HG03457 (cell line): ENCODE results near the gene CEACAM3.

Source experiments
- ATAC-seq: cut with Tn5 transposase; IDR thresholded peaks from one replicate; pipeline ENCODE4 v1.9.1; 2021; ENCODE audit warnings: moderate number of reproducible peaks; ENCODE audit not compliant: unreplicated experiment

CEACAM3 gene

DNA sequence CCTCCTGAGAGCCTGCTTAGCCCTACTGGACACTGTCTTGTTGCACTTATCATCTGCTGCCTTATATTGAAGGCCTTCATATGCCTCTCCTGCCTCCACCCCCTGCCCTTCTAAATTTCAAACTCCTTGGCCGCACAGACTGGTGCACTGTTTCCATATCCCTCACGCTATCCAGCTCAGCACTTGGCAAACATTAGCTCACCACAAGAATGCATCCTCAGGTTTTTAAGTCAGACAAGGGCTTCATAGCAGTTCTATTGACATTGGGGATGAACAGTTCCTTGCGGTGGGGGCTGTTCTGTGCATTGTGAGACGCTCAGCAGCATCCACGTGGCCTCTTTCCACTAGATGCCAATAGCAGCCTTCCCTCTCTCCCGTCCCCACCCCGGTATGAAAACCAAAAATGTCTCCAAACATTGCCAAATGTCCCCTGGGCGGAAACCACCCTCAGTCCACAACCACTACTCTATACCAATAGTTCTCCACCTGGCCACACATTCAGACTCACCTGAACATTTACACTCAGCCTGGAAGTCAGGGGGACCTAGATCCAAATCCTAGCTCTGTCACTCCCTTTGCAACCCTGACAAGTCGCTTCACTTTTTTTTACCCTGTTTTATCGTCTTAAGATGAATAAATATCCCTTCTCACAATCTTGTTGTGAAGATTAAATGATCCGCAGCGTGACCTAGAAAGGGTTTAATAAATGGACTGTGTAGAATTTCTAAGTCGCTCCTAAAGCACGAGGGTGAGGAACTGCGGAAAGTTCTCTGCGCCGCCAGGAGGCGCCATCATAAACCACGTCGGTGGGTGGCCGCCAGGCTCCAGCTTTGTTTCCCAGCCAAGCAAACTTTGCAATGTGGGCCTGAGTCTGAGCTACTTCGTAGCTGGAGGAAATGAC lies 3.6 kb upstream of the CEACAM3 start:
- ATAC-seq: no peak

DNA sequence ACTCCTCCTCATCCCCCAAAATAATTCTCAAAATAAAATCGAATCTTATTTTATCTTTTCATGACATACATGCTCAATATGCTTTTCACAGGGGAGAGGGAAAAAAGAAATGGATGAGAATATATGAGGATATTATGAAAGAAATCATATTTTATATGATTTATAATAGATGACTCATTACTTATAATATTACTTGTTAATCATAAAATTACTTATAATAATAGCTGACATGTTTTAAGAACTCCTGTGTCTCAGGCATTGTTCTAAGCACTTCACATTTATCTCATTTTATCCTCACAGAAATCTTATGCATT lies 3.0 kb upstream of the CEACAM3 start:
- ATAC-seq: no peak

DNA sequence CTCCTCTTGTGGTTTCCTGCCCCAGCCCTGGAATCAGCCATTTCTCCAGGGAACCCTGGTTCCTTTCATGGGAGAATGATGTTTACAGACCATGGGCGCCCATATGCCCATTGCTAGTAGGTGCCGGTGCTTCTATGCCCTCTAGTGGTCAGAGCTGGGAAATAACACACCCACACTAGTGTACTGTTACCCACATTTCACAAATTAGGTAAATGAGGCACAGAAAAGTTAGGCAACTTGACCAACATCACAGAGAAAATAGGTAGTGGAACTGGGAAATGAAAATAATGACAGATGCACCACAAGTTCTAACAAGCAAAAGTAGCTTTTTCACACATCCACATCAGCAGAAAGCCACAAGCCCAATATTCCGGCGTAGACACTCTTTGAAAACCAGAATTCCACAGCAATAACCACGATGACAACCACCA lies 1.3 kb upstream of the CEACAM3 start:
- ATAC-seq: no peak

DNA sequence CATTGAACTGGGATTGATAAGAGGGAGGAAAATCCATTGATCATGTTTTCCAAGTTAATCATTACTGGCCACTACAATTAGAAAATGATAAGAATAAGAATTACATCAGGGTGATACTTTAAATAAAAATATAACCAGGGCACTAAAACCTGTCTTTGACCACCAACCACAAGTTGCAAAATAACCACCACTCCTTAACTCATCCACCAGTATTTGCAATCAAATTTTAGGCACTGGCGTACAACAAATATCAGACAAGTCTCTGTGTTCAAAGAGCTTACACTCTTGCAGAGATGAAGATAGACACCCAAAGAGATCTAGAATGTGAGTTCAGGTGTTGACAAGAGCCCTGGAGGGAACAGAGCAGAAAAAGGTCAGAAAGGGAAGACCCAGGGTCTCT lies 514 bp downstream of the CEACAM3 start:
- no peak for ATAC-seq

DNA sequence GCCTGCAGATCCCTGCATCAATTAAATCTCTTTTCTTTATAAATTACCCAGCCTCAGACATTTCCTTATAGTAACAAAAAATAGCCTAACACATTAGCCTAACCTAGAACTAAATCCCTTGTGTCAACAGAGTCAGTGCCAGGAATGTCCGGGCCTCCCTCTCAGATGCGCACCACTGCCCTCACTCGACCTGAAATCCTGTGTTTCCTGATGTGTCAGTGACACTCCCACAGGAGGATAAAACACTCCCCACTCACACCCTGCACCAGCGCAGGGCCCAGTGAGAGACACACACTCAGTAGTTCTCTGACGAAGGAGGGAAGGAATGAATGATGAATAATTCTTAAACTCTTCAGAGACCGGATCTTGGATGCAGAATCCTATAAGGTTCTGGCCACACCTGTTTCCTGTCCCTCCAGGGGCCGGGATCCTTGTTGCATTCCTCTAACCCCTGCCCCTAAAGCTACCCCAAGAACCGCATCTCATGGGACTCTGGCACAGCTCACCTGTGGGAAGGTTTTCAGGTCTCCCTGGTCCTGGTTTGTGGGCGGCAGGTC lies 3.1 kb downstream of the CEACAM3 start:
- no peak for ATAC-seq

DNA sequence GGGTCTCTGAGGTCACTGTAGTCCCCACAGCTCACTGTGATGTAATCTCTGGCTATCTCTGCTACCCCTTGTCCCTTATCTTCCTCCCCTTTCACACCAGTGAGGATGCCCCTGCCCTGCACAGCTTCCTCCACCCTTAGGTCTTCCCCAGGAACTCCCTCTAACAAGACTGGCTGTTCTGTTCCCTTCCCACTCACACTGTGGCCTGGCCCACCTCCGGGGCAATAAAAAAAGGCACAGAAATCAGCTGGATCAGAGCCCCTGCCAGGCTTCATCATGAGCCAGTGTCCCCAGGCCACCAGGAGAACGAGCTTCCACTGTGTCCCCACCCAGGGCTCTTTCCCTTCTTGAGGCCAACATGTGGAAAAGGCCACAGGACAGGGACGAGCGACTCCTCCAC lies 4.6 kb downstream of the CEACAM3 start:
- ATAC-seq: no peak

DNA sequence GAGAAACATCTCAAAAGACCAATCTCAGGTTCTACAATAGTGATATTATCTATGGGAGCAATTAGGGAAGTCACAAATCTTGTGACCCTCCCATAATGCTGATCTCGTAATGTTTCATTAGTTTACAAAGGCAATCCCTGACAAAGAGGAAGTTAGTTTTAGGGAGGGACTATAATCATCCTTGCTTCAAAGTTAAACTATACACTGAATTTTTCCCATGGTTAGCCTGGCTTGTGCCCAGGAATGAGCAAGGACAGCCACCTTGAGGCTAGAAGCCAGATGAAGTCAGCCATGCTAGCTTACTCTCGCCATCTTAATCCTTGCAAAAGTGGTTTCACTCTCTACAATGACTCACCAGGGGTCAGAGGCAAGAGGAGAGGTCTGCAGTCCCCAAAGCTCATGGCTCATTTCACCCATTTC lies 5.4 kb downstream of the CEACAM3 start:
- no peak for ATAC-seq

DNA sequence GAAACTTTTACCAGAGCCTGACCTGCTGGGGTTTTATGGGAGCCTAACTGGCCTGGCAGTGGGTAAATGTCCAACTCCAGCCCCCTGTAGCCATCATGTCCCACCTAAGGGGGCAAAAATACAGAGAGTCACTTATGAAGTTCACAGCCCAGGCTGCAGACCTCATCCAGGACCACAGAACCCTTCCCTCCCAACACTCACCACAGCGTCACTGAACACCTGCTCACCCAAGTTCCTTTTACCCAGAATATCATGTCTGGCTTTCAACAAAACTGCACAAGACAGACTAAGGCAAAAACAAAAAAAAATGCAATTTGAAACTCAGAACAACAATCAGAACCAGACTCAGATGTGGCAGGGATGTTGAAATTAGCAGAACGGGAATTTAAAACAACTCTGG lies 6.4 kb downstream of the CEACAM3 start:
- no peak for ATAC-seq

DNA sequence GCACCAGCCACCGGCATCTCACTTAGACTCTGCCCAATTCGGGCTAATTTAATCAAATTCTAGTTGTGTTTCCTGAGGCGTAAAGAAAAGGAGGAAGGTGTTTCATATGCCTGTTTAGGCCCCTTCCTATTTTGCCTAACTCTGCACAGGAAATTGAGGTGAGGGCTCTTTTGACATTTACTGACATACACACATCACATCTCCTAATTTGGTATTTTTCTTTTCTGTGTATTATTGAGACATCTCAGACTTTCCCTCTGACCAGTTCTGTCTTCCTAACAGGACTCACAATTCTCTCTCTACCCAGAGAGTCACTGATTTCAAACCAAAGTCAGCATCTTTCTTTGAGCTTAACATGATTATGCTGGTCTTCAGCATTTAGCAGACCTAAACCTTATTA lies 7.9 kb downstream of the CEACAM3 start:
- ATAC-seq: no peak

DNA sequence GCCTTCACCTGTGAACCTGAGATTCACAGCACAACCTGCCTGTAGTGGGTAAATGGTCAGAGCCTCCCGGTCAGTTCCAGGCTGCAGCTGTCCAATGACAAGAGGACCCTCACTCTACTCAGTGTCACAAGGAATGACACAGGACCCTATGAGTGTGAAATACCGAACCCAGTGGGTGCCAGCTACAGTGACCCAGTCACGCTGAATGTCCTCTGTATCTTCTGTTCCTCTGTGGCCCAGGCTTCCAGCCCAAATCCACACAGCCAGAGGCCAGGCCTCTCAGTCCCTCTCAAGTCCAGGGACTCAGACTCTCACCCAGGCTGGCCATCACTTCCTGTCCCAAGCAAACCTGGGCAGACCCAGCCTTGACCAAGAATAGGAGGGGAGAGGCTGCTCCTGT lies 10.8 kb downstream of the CEACAM3 start:
- no peak for ATAC-seq

DNA sequence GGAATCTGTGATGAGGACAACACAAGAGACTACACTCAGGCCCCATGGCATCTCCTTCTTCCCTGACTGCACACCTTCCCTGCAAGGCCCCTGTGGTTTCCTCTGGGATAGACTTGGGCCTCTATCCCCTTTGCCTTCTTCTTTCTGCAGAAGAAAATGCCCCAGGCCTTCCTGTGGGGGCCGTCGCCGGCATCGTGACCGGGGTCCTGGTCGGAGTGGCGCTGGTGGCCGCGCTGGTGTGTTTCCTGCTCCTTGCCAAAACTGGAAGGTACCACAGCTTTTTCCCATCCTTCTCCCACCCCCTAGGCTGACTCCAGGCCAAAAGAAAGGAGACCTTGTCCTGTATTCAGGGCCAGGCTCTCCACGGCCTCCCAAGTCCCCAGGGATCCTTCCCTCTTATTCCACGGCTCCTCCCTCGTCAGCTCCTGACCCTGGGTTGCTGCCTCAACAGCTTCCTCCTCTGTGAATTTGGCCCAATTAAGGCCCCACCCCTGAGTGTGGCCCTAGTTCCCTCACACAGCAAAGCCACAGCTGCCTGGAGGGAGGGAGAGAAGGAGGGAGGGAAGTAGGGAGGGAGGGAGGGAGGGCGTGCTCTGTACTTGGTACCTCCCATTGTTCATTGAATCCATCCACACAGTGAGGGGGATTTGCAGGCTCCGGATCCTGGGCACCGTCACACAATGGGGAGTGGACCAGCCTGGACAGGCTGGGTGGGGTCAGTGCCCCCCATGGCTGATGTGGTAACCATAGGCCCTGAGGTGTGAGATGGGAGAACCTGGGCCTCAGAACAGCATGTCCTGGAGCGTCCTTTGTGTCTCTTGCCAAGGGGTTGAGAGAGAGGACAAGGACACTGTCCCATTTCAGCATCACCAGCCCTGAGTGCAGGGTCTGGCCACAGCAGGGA lies 12.5 kb downstream of the CEACAM3 start:
- no peak for ATAC-seq

DNA sequence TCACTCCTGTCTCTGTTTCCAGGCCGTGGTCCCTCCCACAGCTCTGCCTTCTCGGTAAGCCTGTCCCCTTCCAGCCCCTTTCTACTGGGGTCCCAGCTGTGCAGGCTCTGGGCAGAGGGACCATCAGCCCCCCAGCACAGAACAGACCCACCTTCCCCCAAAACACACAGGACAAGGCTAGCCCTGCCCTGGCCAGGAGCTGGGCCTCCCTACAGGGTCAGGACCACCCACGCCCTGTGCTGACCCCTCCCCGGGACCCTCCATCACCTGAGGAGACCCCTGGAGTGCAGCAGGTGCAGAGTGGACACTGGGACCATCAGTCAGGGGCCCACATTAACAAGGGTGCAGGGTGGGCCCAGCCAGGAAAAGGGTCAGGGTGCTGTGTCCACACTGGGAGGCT lies 13.9 kb downstream of the CEACAM3 start:
- no peak for ATAC-seq

DNA sequence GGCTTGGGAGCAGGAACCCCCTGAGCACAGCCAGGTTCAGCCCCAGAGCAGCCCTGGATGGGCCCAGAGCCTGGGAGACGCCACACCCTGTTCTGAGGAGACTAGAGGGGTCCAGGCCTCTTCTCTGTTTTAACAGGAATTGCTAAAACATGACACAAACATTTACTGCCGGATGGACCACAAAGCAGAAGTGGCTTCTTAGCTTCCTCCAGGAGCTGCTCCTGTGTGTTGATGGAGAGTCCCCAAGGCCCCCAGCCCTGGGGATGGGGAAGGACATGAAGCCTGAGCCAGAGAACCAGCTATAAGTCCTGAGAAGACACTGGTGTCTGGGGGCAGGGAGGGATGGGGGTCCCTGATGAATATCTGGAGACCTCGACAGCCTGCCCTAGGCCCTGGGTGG lies 14.6 kb downstream of the CEACAM3 start:
- ATAC-seq: no peak

DNA sequence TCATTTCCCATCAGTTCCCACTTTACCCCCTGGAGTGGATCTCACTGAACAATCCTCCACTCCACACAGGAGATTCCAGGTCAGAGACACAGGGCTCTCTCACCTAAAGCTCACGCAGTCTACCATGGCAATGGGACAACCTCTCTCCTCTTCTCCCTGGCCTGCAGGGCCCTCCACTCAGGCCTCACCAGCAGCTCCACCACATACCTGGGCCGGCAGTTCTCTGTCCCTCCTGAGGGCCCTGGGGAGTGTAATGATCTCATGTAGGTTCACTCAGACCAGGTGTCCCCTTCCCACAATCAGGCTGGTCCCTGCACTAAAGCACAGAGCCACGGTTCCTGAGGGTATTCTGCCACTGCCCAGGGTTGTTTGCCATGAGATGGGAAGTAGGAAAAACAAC lies 15.6 kb downstream of the CEACAM3 start:
- ATAC-seq: no peak

DNA sequence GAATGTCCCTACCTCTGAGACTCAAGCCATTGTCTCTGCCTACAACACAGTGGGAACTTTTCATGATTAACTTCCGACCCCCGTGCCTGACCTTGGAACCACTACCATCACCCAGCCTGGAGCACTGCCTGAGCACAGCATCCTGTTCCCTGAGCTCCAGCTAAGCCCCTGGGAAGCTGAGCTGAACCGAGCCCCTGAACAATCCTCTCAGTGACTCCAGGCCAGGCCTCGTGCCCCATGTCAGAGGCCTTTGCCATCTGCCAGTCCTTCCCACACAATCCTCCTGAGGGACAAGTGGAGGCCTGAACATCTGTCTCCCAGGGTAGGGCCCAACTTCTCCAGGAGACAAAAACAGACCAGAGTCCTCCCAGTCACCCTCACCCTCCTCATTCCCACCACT lies 17.5 kb downstream of the CEACAM3 start:
- no peak for ATAC-seq

DNA sequence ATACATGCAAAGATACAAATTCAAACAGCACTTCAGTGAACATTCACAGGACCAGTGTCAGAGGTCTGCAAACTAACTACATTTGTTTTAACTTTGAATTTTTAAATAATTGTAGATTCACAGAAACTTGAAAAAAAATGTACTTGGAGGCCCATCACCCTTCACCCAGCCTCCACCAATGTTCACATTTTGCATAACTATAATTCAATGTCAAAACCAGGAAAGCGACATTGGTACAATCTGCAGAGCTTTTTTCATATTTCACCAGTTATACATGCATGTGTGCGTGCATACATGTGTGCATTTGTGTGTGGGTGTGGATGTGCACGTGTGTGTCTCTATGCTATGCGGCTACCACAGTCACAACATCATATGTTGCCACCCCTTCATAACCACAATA lies 18.9 kb downstream of the CEACAM3 start:
- ATAC-seq: no peak

DNA sequence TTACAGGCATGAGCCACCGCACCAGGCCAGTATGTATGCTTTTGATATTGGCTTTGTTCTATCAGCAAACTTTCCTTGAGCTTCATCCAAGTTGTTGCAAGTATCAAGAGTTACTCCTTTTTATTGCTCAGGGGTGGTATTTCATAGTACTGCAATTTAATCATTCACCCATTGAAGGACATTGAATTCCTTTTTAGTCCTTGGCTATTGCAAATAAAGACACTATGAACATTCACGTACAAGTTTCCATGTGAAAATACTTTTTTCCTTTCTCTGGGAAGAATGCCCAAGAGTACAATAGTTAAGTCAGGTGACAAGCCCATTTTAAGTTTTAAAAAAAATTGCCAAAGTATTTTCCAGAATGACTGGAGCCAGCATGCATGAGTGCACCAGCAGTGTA lies 20.4 kb downstream of the CEACAM3 start:
- ATAC-seq: no peak

DNA sequence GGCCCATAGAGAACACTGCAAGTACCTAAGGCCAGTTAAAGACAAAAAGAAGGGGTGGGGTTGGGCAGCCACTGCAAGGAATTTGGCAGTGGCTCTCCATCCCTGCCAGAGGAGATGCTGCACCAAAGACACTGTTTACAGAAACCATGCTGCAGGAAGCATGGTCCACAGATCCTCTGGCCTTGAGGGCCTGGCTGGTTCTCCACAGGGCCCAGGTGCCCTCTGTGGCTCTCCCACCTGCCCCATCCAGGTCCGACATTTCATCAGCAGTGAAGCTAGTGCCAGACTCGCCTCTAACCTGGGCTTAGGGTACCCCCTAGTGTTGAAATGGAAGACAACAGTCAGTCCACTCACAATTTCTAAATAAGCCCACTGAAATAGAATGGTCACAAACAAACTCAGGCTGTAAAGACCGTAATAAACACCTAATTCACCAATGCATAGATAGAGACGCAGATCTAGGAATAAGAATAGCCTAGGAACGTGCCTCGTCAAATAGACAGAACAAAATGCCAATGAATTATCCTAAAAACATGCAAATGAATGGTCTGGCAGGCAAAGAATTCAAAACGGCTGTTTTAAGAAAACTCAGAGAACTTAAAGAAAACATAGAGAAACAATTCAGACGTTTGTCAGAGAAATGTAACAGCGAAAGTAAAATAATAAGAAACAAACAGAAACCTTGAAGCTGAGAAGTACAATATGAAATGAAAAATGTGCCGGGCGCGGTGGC lies 24.8 kb downstream of the CEACAM3 start:
- no peak for ATAC-seq

DNA sequence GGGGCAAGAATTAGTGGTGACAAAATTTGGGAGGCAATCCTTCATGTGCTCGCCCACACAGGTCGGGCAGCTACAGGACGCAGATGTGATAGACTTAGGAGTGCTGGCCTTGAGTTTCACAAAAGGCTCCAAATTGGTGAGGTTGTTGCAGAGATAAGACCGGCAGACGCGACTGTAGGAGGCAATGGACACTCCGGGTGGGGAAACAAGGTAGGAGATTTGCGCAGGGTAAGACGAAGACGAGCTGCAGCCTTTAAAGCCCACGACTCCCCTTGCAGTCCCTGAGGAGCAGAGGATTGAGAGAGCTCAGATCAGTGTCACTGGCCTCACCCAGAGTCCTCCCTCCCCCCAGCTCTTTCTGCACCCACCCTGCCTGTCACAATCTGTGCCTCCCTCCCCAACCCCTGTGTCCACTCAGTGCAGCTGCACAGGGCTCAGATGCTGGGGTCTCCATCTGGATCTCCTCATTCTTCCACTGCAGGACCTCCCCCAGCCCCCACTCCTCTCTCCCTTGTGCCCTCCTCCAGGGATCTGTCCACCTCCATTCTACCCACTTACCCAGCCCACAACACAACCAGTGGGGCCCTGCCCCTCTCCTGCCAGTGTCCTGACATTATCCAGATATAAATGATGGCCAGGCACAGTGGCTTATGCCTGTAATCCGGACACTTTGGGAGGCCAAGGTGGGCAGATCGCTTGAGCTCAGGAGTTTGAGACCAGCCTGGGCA lies 41.8 kb downstream of the CEACAM3 start:
- no peak for ATAC-seq

DNA sequence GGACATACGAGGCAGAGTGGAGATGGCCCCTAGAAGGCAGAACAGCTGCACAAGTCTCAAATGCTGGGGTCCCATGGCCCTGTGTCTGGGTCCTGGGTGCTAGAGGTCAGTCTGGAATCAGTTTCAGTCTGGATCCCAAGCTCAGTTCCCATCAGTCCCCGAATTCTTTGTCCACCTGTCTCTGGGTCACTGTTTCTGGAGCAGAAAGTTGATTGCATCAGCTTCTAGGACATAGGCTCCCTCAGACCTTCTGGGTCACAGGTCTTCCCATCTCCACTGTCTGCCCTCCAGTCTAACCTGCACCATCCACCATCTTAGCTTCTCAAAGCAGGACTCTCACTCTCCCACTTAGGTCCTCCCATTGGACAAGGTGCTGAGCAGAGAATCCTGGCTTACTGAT lies 42.8 kb downstream of the CEACAM3 start:
- no peak for ATAC-seq
